H1 (cell line): ENCODE measurements around the gene AKAP9. TPM values are rescaled to one million over a fixed set of nuclear protein-coding genes. Genes with fewer than 3 reads are reported as not detected.

Source experiments
- CTCF ChIA-PET: fragments of 300-600 bp; sonication (Branson Sonifier 250); formaldehyde crosslinking; loops from one replicate; lab custom pipeline; 2021; ENCODE audit not compliant: partially characterized antibody; lab: Charles Lee
- POLR2A ChIA-PET: fragments of 300-600 bp; sonication (Branson Sonifier 250); formaldehyde crosslinking; loops from one replicate; lab custom pipeline; 2021; ENCODE audit warnings: inconsistent platforms; ENCODE audit not compliant: partially characterized antibody; lab: Charles Lee
- DNase-seq, 2 experiments: peaks; one replicate each; pipeline versions ENCODE4 v3.0.0 to v3.0.0-alpha.2; 2010 to 2022; ENCODE audit warnings: low spot score in 2 of 2, low read depth in 1 of 2, mixed read lengths in 1 of 2
- FAIRE-seq: peaks from 2 replicates; lab custom pipeline; 2011; peaks lifted over from hg19 to GRCh38; lab: Jason Lieb, UNC
- H2AFZ ChIP-seq: 2 replicates; pipeline ENCODE4 v1.8.1; 2012; ENCODE audit warnings: low read length, inconsistent platforms
- H2AK5ac ChIP-seq: 2 replicates; pipeline ENCODE4 v1.6.1; 2013; ENCODE audit warnings: low read depth, low read length
- H2BK120ac ChIP-seq: replicated peaks from 2 replicates; pipeline ENCODE3; 2013; ENCODE audit warnings: low read depth, low read length, inconsistent platforms
- H2BK12ac ChIP-seq: 2 replicates; pipeline ENCODE4 v1.6.1; 2013; ENCODE audit warnings: low read depth, low read length
- H2BK15ac ChIP-seq: 2 replicates; pipeline ENCODE4 v1.6.1; 2013; ENCODE audit warnings: low read length
- H2BK20ac ChIP-seq: 2 replicates; pipeline ENCODE4 v1.6.1; 2013; ENCODE audit warnings: low read length
- H2BK5ac ChIP-seq: 2 replicates; pipeline ENCODE4 v1.6.1; 2013; ENCODE audit warnings: low read depth, low read length
- H3K14ac ChIP-seq: 2 replicates; pipeline ENCODE4 v1.6.1; 2013; ENCODE audit warnings: inconsistent platforms; ENCODE audit not compliant: insufficient read length
- H3K18ac ChIP-seq: 2 replicates; pipeline ENCODE4 v1.6.1; 2013; ENCODE audit warnings: low read length; ENCODE audit errors: extremely low read depth
- H3K23ac ChIP-seq: 2 replicates; pipeline ENCODE4 v1.6.1; 2013; ENCODE audit warnings: inconsistent platforms; ENCODE audit not compliant: insufficient read length
- H3K23me2 ChIP-seq: 2 replicates; pipeline ENCODE4 v1.6.1; 2013; ENCODE audit warnings: low read depth, low read length
- H3K27ac ChIP-seq: 2 replicates; pipeline ENCODE4 v1.6.1; 2011; ENCODE audit warnings: low read depth, low read length, inconsistent platforms
- H3K27me3 ChIP-seq, 4 experiments: replicated peaks in 1 of 4; 1 replicate in 1 of 4; 2 replicates in 3 of 4; pipeline versions ENCODE4 v1.6.1 to v1.8.1; 2011 to 2013; ENCODE audit warnings: low read length in 3 of 4, mild to moderate bottlenecking in 3 of 4, inconsistent platforms in 2 of 4, mixed read lengths in 2 of 4, moderate library complexity in 1 of 4; ENCODE audit not compliant: control insufficient read depth in 3 of 4, insufficient read depth in 3 of 4; ENCODE audit errors: extremely low read depth in 1 of 4
- H3K36me3 ChIP-seq, 4 experiments: 2 replicates each; pipeline versions ENCODE4 v1.6.1 to v1.8.1; 2011 to 2013; ENCODE audit warnings: mild to moderate bottlenecking in 4 of 4, low read length in 3 of 4, moderate library complexity in 2 of 4, control low read depth in 1 of 4, inconsistent platforms in 1 of 4; ENCODE audit not compliant: insufficient read depth in 4 of 4, control insufficient read depth in 2 of 4
- H3K4ac ChIP-seq: replicated peaks from 2 replicates; pipeline ENCODE3; 2013; ENCODE audit warnings: low read length, low read depth, mixed read lengths, inconsistent platforms; ENCODE audit not compliant: insufficient read length
- H3K4me1 ChIP-seq, 4 experiments: replicated peaks in 1 of 4; 1 replicate in 1 of 4; 2 replicates in 3 of 4; pipeline versions ENCODE4 v1.6.1 to v1.8.1; 2011 to 2013; ENCODE audit warnings: low read length in 3 of 4, inconsistent platforms in 2 of 4, mixed read lengths in 1 of 4; ENCODE audit not compliant: insufficient read depth in 4 of 4, control insufficient read depth in 3 of 4
- H3K4me2 ChIP-seq, 2 experiments: 2 replicates each; pipeline versions ENCODE4 v1.6.1 to v1.8.1; 2011 to 2013; ENCODE audit warnings: low read depth in 2 of 2, low read length in 2 of 2, control low read depth in 1 of 2, inconsistent platforms in 1 of 2, mild to moderate bottlenecking in 1 of 2; ENCODE audit not compliant: insufficient read depth in 1 of 2
- H3K4me3 ChIP-seq, 4 experiments: fragments of 200-600, 300-600 bp in 1 of 4; sonication (generic), shearing (Covaris generic), sonication (Bioruptor Twin) in 1 of 4; 2 replicates each; pipeline versions ENCODE4 v1.5.1 to v1.8.1; 2011 to 2016; ENCODE audit warnings: low read length in 4 of 4, low read depth in 3 of 4, control low read depth in 2 of 4, inconsistent platforms in 2 of 4, mild to moderate bottlenecking in 2 of 4, mixed read lengths in 1 of 4, moderate library complexity in 1 of 4; ENCODE audit not compliant: insufficient read depth in 2 of 4; ENCODE audit errors: extremely low read depth in 1 of 4
- H3K56ac ChIP-seq: replicated peaks from 2 replicates; pipeline ENCODE3; 2013; ENCODE audit warnings: low read depth, mild to moderate bottlenecking, mixed read lengths, low read length, inconsistent platforms; ENCODE audit not compliant: insufficient read length
- H3K79me1 ChIP-seq: 2 replicates; pipeline ENCODE4 v1.6.1; 2013; ENCODE audit warnings: low read depth, low read length, control low read depth
- H3K79me2 ChIP-seq, 2 experiments: 2 replicates each; pipeline versions ENCODE4 v1.6.1 to v1.8.1; 2012 to 2013; ENCODE audit warnings: low read length in 2 of 2, mild to moderate bottlenecking in 2 of 2, inconsistent platforms in 1 of 2; ENCODE audit not compliant: insufficient read depth in 2 of 2, control insufficient read depth in 1 of 2
- H3K9ac ChIP-seq, 4 experiments: replicated peaks in 1 of 4; 1 replicate in 1 of 4; 2 replicates in 3 of 4; pipeline versions ENCODE4 v1.6.1 to v1.8.1; 2011 to 2013; ENCODE audit warnings: low read depth in 3 of 4, low read length in 3 of 4, control low read depth in 2 of 4, mild to moderate bottlenecking in 2 of 4, moderate library complexity in 2 of 4, inconsistent platforms in 1 of 4; ENCODE audit errors: extremely low read depth in 1 of 4
- H3K9me3 ChIP-seq, 2 experiments: 2 replicates each; pipeline versions ENCODE4 v1.6.1 to v1.8.1; 2012 to 2013; ENCODE audit warnings: mild to moderate bottlenecking in 2 of 2, moderate library complexity in 2 of 2, control low read depth in 1 of 2, inconsistent platforms in 1 of 2, low read depth in 1 of 2, low read length in 1 of 2, mixed read lengths in 1 of 2; ENCODE audit not compliant: insufficient read depth in 2 of 2
- H4K20me1 ChIP-seq, 2 experiments: replicated peaks in 1 of 2; 2 replicates each; pipeline versions ENCODE3 to v1.8.1; 2011 to 2013; ENCODE audit warnings: inconsistent platforms in 2 of 2, low read length in 2 of 2, mild to moderate bottlenecking in 1 of 2; ENCODE audit not compliant: insufficient read depth in 2 of 2, control insufficient read depth in 1 of 2
- H4K5ac ChIP-seq: 2 replicates; pipeline ENCODE4 v1.6.1; 2013; ENCODE audit warnings: low read length, low read depth, mixed read lengths, inconsistent platforms; ENCODE audit not compliant: insufficient read length
- H4K8ac ChIP-seq: 2 replicates; pipeline ENCODE4 v1.8.0; 2013; ENCODE audit warnings: mild to moderate bottlenecking, moderate library complexity, low read length, inconsistent platforms; ENCODE audit not compliant: insufficient read depth; ENCODE audit errors: extremely low read depth
- H4K91ac ChIP-seq: replicated peaks from 2 replicates; pipeline ENCODE3; 2013; ENCODE audit warnings: low read length, mixed read lengths, inconsistent platforms; ENCODE audit not compliant: insufficient read length
- BRCA1 ChIP-seq: IDR thresholded peaks from 2 replicates; pipeline ENCODE4 v1.6.1; 2012; ENCODE audit warnings: low read depth, low read length, improper control_type of control experiment
- CBX8 ChIP-seq: fragments of 300-800, 300-1000 bp; sonication (generic); IDR thresholded peaks from 2 replicates; pipeline ENCODE4 v1.7.1; 2016; ENCODE audit warnings: low read depth, low read length, borderline replicate concordance
- CHD2 ChIP-seq: IDR thresholded peaks from 2 replicates; pipeline ENCODE4 v1.6.1; 2012; ENCODE audit warnings: low read length, improper control_type of control experiment
- CTBP2 ChIP-seq: IDR thresholded peaks from 2 replicates; pipeline ENCODE4 v1.7.0; 2011; ENCODE audit warnings: borderline replicate concordance, mild to moderate bottlenecking, moderate library complexity, mixed read lengths, low read length; ENCODE audit not compliant: insufficient read depth, insufficient read length
- JUN ChIP-seq: IDR thresholded peaks from 2 replicates; pipeline ENCODE4 v1.6.1; 2011; ENCODE audit warnings: low read depth, mild to moderate bottlenecking, improper control_type of control experiment, low read length
- NANOG ChIP-seq: IDR thresholded peaks from 2 replicates; pipeline ENCODE4 v1.6.1; 2011; ENCODE audit warnings: low read length, low read depth, mild to moderate bottlenecking, inconsistent platforms; ENCODE audit not compliant: insufficient read depth, poor library complexity, severe bottlenecking
- POLR2AphosphoS5 ChIP-seq: IDR thresholded peaks from 2 replicates; pipeline ENCODE4 v1.6.1; 2011; ENCODE audit warnings: low read depth, low read length
- POU5F1 ChIP-seq: IDR thresholded peaks from 2 replicates; pipeline ENCODE4 v1.6.1; 2011; ENCODE audit warnings: low read depth, mild to moderate bottlenecking, low read length, moderate library complexity
- RNF2 ChIP-seq: fragments of 200-900, 300-1000 bp; sonication (generic); IDR thresholded peaks from 2 replicates; pipeline ENCODE4 v1.7.1; 2016; ENCODE audit warnings: borderline replicate concordance, low read depth, mild to moderate bottlenecking, antibody characterized with exemption, low read length; ENCODE audit not compliant: poor library complexity, severe bottlenecking; ENCODE audit errors: missing control alignments
- RXRA ChIP-seq: IDR thresholded peaks from 2 replicates; pipeline ENCODE4 v1.6.1; 2011; ENCODE audit warnings: low read depth, mild to moderate bottlenecking, low read length, moderate library complexity; ENCODE audit not compliant: insufficient read depth
- SIRT6 ChIP-seq: IDR thresholded peaks from one replicate; pipeline ENCODE4 v1.7.1; 2012; ENCODE audit warnings: low read length, inconsistent platforms
- TAF1 ChIP-seq: IDR thresholded peaks from 2 replicates; pipeline ENCODE4 v1.6.1; 2011; ENCODE audit warnings: mild to moderate bottlenecking, low read depth, low read length
- TEAD4 ChIP-seq: IDR thresholded peaks from 2 replicates; pipeline ENCODE4 v1.6.1; 2012; ENCODE audit warnings: low read depth, low read length, inconsistent platforms, mixed read lengths
- WGBS, 2 experiments: shearing (Covaris generic) in 1 of 2; methylation state at CpG; one replicate each; pipeline versions ENCODE4 v1.1.6 to v1.1.7; 2013 to 2015; ENCODE audit warnings: low lambda C conversion rate in 2 of 2, mixed read lengths in 2 of 2, inconsistent platforms in 1 of 2, low coverage in 1 of 2, missing lambda C conversion rate in 1 of 2; ENCODE audit not compliant: insufficient replicate concordance in 2 of 2, insufficient coverage in 1 of 2, insufficient read length in 1 of 2; ENCODE audit errors: extremely low coverage in 1 of 2, missing lambda C conversion rate in 1 of 2; 5-methylcytosine and 5-hydroxymethylcytosine counted together
- polyA plus RNA-seq, 7 experiments: library from polyadenylated mRNA; depleted of rRNA in 3 of 7; stranded (reverse) in 5 of 7; unstranded in 2 of 7; fragments of >200 nt in 5 of 7; fragments of 200-250 nt in 2 of 7; gene quantifications; 1 replicate in 5 of 7; 2 replicates in 1 of 7; 4 replicates in 1 of 7; pipeline versions ENCODE4 v1.2.1 to v1.2.3, GENCODE V29; 2011 to 2013; ENCODE audit warnings: missing spikeins in 2 of 7, mixed read lengths in 2 of 7
- total RNA-seq: library from RNA; stranded (reverse); fragmentation: NEBNext Ultra II Directional; extraction: Animal tissue kit (Norgen Biotek cat#: 25700); gene quantifications from 2 replicates; pipeline ENCODE4 v1.2.1, GENCODE V29; 2021

The AKAP9 gene
- total and polyA plus RNA-seq, 2 of the 8 experiments (the other 6 are each of a cell fraction or from before 2014, with no cell fraction given): 6.2 to 26.3 TPM

DNA sequence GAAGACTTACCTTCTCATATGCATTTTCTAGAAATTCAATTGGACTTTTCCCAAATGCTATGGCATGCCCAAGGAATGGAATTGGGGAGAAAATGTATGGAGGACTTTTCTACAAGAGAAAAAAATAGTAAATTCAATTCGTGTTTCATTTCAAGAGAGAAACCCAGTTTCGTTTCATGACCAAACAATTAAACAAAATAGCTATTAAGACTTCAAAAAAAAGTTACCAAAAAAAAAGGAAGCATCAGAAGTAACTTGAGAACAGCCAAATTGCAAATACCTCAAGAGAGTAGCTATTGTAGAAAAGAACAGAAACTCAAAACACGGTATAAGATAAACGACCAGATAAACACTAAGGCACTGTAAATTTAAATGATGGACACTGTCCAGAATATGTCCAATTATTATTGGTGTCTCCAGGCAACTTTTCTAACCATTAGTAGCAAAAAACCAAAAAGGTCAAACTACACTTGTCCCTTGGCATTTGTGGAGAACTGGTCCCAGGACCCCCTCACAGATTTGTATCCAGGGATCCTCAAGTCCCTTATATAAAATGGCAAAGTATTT, 191.2 kb downstream of the AKAP9 start:
- Histone ChIP-seq H4K5ac (no peak overlapping the region), H3K4me3 (peak overlapping the region in 1 of 4 experiments; percentile 97; a peak in 1 of 8 replicates), H2AK5ac (no peak overlapping the region), H3K4ac (no peak overlapping the region), H2AFZ (no peak overlapping the region), H3K79me1 (no peaks in the 10 kb centered on the region; the same call in 1 of the 2 replicates), H3K79me2 (peaks cover 6 to 47% of the 10 kb centered on the region in 2 experiments; a peak in 3 of 4 replicates), H2BK20ac (no peak overlapping the region), H3K4me2 (peak overlapping the region; percentile 40 to 75; a peak in 2 of 4 replicates), H3K14ac (no peak overlapping the region), H4K91ac (no peak overlapping the region), H3K27ac (no peak overlapping the region), H3K23ac (no peak overlapping the region), H3K36me3 (peaks cover 0 to 43% (median 21%) of the 10 kb centered on the region in 4 experiments; a peak in 7 of 8 replicates), H3K56ac (no peak overlapping the region), H3K27me3 (no peaks in the 10 kb centered on the region), H2BK15ac (no peak overlapping the region), H2BK120ac (no peak overlapping the region), H3K9ac (no peak overlapping the region), H3K4me1 (peaks cover 0 to 6% (median 0%) of the 10 kb centered on the region in 4 experiments; a peak in 4 of 7 replicates), H3K9me3 (no peaks in the 10 kb centered on the region), H3K18ac (no peak overlapping the region), H4K20me1 (peaks cover 0 to 7% of the 10 kb centered on the region in 2 experiments), H4K8ac (no peak overlapping the region), H3K23me2 (no peaks in the 10 kb centered on the region; the same call in 1 of the 2 replicates), H2BK5ac (no peak overlapping the region), H2BK12ac (no peak overlapping the region)
- ChIA-PET CTCF (interaction anchor here (0.9 to 1.3 kb wide), 3 partner anchors 10 to 315 kb away, joined by 3 to 4 read pairs (median 4); partner anchors contain the start of gene GATAD1), POLR2A (interaction anchor here (2.0 kb wide), 1 partner anchor 315 kb away, joined by 6 read pairs; the partner anchor contains the start of gene GATAD1)
- DNase-seq (no peak), FAIRE-seq (no peak)
- WGBS, 2 experiments: 82% methylated on average over 4 of the region's 4 CpGs; no CpG with 5 or more reads in 1 of the 2 experiments
- TF ChIP-seq CTBP2 (no peak), JUN (no peak), CBX8 (no peak), BRCA1 (no peak), RNF2 (no peak), NANOG (no peak), POLR2AphosphoS5 (no peak), POU5F1 (no peak), TAF1 (no peak), CHD2 (no peak), SIRT6 (no peak), RXRA (no peak), TEAD4 (no peak)
